PC-9 (cell line): Measurements from ENCODE around the gene MICAL2. TPM values are rescaled to one million over a fixed set of nuclear protein-coding genes. Genes with fewer than 3 reads are reported as not detected.
A peak's percentile ranks its signal among the peaks of the same experiment; 100 is the strongest.

ENCODE experiments used
- BruUV-seq: library from RNA; stranded (reverse); fragments of 400-500 nt; replicated peaks from 2 replicates; lab custom pipeline; 2021; lab: Mats Ljungman, UMichigan
- CTCF ChIA-PET: fragments of 300-600 bp; sonication (Branson Sonifier 250); formaldehyde crosslinking; loops from one replicate; lab custom pipeline; 2022; ENCODE audit warnings: antibody characterized with exemption; lab: Charles Lee
- POLR2A ChIA-PET: fragments of 300-600 bp; sonication (Branson Sonifier 250); formaldehyde crosslinking; loops from one replicate; lab custom pipeline; 2022; ENCODE audit warnings: antibody characterized with exemption; ENCODE audit not compliant: unreplicated experiment; lab: Charles Lee
- DNase-seq, 2 experiments: peaks; one replicate each; pipeline versions ENCODE4 v3.0.0 to v3.0.0-alpha.2; 2015 to 2022; ENCODE audit warnings: mixed read lengths in 1 of 2
- H2AFZ ChIP-seq: fragments of 200-600 bp; sonication (generic); 2 replicates; pipeline ENCODE4 v1.8.1; 2017; ENCODE audit warnings: antibody characterized with exemption
- H3F3A ChIP-seq: fragments of 200-600 bp; sonication (generic); 2 replicates; pipeline ENCODE4 v1.8.1; 2017; ENCODE audit warnings: antibody characterized with exemption, mild to moderate bottlenecking, low read depth; ENCODE audit not compliant: insufficient read depth
- H3K27ac ChIP-seq: fragments of 200-600 bp; sonication (generic); 2 replicates; pipeline ENCODE4 v1.6.1; 2016; ENCODE audit warnings: mixed run types
- H3K27me3 ChIP-seq: fragments of 200-600 bp; sonication (generic); 2 replicates; pipeline ENCODE4 v1.6.1; 2016; ENCODE audit warnings: low read depth, mixed run types; ENCODE audit not compliant: insufficient read depth
- H3K36me3 ChIP-seq: fragments of 200-600 bp; sonication (generic); 2 replicates; pipeline ENCODE4 v1.6.1; 2016; ENCODE audit warnings: low read depth, mixed run types
- H3K4me1 ChIP-seq: fragments of 200-600 bp; sonication (generic); replicated peaks from 2 replicates; pipeline ENCODE4 v1.6.1; 2016; ENCODE audit warnings: mixed run types; ENCODE audit not compliant: insufficient read depth
- H3K4me2 ChIP-seq: fragments of 200-600 bp; sonication (generic); 2 replicates; pipeline ENCODE4 v1.6.1; 2017; ENCODE audit warnings: mixed run types
- H3K4me3 ChIP-seq: fragments of 200-600 bp; sonication (generic); 2 replicates; pipeline ENCODE4 v1.6.1; 2016; ENCODE audit warnings: mixed run types
- H3K79me2 ChIP-seq: fragments of 200-600 bp; sonication (generic); 2 replicates; pipeline ENCODE4 v1.6.1; 2017; ENCODE audit warnings: low read depth, mixed run types
- H3K9me2 ChIP-seq: fragments of 200-600 bp; sonication (generic); 2 replicates; pipeline ENCODE4 v1.8.1; 2017; ENCODE audit warnings: mild to moderate bottlenecking; ENCODE audit not compliant: insufficient read depth
- H3K9me3 ChIP-seq: fragments of 200-600 bp; sonication (generic); 2 replicates; pipeline ENCODE4 v1.8.1; 2016; ENCODE audit warnings: low read depth; ENCODE audit not compliant: insufficient read depth
- H4K20me1 ChIP-seq: fragments of 200-600 bp; sonication (generic); 2 replicates; pipeline ENCODE4 v1.8.1; 2017; ENCODE audit not compliant: insufficient read depth
- EZH2 ChIP-seq: fragments of 200-600 bp; sonication (generic); IDR thresholded peaks from 2 replicates; pipeline ENCODE4 v1.8.0; 2017; ENCODE audit warnings: antibody characterized with exemption, low read depth
- intact Hi-C: fragments of 100-400 bp; cut with micrococcal nuclease; formaldehyde crosslinking; loops from one replicate; pipeline ENCODE4 v1.10.0; 2022; ENCODE audit not compliant: unreplicated experiment
- total RNA-seq: library from RNA; stranded (reverse); gene quantifications from 2 replicates; pipeline ENCODE4 v1.2.3, GENCODE V29; 2021
- TF ChIP-seq, protein P1 (sequence below): fragments of 200-600 bp; sonication (generic); conservative IDR thresholded peaks from 2 replicates; pipeline ENCODE4 v1.6.1; 2017; ENCODE audit warnings: mixed run types, antibody characterized with exemption, mild to moderate bottlenecking, moderate library complexity

The MICAL2 gene
- total RNA-seq, 1 experiment from 2014 or later, result 32.4 TPM

- BruUV-seq, result no TSS peak
- Histone ChIP-seq H3K27me3 (no peaks in the 10 kb centered on the region), H4K20me1 (no peaks in the 10 kb centered on the region), H3K27ac (peak overlapping the region; percentile 95), H2AFZ (no peak overlapping the region), H3K9me2 (no peaks in the 10 kb centered on the region), H3K4me3 (no peak overlapping the region), H3K9me3 (no peaks in the 10 kb centered on the region), H3K4me2 (no peak overlapping the region), H3K36me3 (peaks cover 5% of the 10 kb centered on the region; the same call in 1 of the 2 replicates), H3K79me2 (peaks cover 16% of the 10 kb centered on the region), H3F3A (peaks cover 50% of the 10 kb centered on the region), H3K4me1 (peaks cover 63% of the 10 kb centered on the region)
- no peak for DNase-seq
- intact Hi-C loops, result loop anchor here (10.0 kb wide), 1 partner anchor 59 kb away; no protein-coding TSS in a partner anchor
- ChIA-PET POLR2A (no interaction called here), CTCF (no interaction called here)
- no peak for TF ChIP-seq EZH2
- TF ChIP-seq, protein P1, sequence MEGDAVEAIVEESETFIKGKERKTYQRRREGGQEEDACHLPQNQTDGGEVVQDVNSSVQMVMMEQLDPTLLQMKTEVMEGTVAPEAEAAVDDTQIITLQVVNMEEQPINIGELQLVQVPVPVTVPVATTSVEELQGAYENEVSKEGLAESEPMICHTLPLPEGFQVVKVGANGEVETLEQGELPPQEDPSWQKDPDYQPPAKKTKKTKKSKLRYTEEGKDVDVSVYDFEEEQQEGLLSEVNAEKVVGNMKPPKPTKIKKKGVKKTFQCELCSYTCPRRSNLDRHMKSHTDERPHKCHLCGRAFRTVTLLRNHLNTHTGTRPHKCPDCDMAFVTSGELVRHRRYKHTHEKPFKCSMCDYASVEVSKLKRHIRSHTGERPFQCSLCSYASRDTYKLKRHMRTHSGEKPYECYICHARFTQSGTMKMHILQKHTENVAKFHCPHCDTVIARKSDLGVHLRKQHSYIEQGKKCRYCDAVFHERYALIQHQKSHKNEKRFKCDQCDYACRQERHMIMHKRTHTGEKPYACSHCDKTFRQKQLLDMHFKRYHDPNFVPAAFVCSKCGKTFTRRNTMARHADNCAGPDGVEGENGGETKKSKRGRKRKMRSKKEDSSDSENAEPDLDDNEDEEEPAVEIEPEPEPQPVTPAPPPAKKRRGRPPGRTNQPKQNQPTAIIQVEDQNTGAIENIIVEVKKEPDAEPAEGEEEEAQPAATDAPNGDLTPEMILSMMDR, result no peak
Observed at GRCh38 chr11:12165237-12165875, 55.0 kb downstream of the MICAL2 start.

- Histone ChIP-seq H2AFZ (no peak overlapping the region), H3K4me2 (peak overlapping the region; percentile 71), H3F3A (peaks cover 50% of the 10 kb centered on the region), H3K9me2 (no peaks in the 10 kb centered on the region), H4K20me1 (no peaks in the 10 kb centered on the region), H3K27me3 (no peaks in the 10 kb centered on the region), H3K27ac (peak overlapping the region; percentile 95), H3K79me2 (peaks cover 19% of the 10 kb centered on the region), H3K4me1 (peaks cover 63% of the 10 kb centered on the region), H3K4me3 (peak overlapping the region; percentile 17; the same call in 1 of the 2 replicates), H3K9me3 (no peaks in the 10 kb centered on the region), H3K36me3 (peaks cover 5% of the 10 kb centered on the region; the same call in 1 of the 2 replicates)
- BruUV-seq, result TSS peak; percentile 99
- DNase-seq, result no peak
- intact Hi-C loops, result loop anchor here (2.0 to 10.0 kb wide), 2 partner anchors 16 to 58 kb away; no protein-coding TSS in a partner anchor
- POLR2A ChIA-PET, result interaction anchor here (0.7 to 0.9 kb wide), 3 partner anchors 10 to 80 kb away, joined by 4 to 9 read pairs (median 7); no protein-coding TSS in a partner anchor
- no peak for TF ChIP-seq EZH2
- TF ChIP-seq, protein P1, result no peak
- CTCF ChIA-PET, result no interaction called here
Observed at GRCh38 chr11:12166299-12167060, 56.1 kb downstream of the MICAL2 start.
